ENCODE measurements around the gene CDK12. TPM values are rescaled to one million over a fixed set of nuclear protein-coding genes. Genes with fewer than 3 reads are reported as not detected.
"Not testable (repeated sequence)": the region's sequence is repeated elsewhere in the genome, so short reads cannot be mapped to it uniquely, and the experiment has no call there.

Gene CDK12
- total RNA-seq, 1 donor from 2014 or later: 25.2 TPM

DNA sequence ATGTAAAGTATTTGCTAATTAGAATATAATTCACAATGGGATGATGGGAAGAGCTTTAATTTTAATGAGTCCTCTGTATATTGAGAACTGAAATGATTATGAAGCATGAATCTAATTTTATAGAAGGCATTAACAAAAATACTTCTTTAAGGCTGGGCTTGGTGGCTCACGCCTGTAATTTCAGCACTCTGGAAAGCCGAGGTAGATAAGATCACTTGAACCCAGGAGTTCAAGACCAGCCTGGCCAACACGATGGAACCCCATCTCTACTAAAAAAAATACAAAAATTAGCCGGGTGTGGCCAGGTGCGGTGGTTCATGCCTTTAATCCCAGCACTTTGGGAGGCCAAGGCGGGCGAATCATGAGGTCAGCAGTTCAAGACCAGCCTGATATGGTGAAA is 12.0 kb downstream of the CDK12 start:
- DNase-seq (ENCODE audit: low spot score in 2 of 2): no peak
- Histone ChIP-seq H3K27me3 (no peaks in the 10 kb centered on the region), H3K4me1 (no peaks in the 10 kb centered on the region), H3K9me3 (no peaks in the 10 kb centered on the region), H3K4me3 (no peak overlapping the region), H3K27ac (no peak overlapping the region), H3K36me3 (peaks cover 33 to 44% of the 10 kb centered on the region in 2 donors)
- intact Hi-C loops (cut with DNase I): no loop called here
- TF ChIP-seq, protein P1, sequence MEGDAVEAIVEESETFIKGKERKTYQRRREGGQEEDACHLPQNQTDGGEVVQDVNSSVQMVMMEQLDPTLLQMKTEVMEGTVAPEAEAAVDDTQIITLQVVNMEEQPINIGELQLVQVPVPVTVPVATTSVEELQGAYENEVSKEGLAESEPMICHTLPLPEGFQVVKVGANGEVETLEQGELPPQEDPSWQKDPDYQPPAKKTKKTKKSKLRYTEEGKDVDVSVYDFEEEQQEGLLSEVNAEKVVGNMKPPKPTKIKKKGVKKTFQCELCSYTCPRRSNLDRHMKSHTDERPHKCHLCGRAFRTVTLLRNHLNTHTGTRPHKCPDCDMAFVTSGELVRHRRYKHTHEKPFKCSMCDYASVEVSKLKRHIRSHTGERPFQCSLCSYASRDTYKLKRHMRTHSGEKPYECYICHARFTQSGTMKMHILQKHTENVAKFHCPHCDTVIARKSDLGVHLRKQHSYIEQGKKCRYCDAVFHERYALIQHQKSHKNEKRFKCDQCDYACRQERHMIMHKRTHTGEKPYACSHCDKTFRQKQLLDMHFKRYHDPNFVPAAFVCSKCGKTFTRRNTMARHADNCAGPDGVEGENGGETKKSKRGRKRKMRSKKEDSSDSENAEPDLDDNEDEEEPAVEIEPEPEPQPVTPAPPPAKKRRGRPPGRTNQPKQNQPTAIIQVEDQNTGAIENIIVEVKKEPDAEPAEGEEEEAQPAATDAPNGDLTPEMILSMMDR (IDR thresholded peaks at IDR 0.05): no peak

DNA sequence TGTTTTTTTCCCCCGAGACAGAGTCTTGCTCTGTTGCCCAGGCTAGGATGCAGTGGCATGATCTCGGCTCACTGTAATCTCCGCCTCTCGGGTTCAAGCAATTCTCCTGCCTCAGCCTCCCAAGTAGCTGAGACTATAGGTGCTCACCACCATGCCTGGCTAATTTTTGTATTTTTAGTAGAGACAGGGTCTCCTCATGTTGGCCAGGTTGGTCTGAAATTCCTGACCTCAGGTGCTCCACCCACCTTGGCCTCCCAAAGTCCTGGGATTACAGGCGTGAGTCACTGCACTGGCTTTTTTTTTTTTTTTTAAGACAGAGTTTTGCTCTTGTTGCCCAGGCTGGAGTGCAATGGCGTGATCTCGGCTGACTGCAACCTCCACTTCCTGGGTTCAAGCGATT is 18.3 kb downstream of the CDK12 start:
- H3K27ac ChIP-seq; intact Hi-C loops (cut with DNase I); H3K27me3 ChIP-seq; H3K9me3 ChIP-seq; H3K4me3 ChIP-seq; H3K4me1 ChIP-seq: not testable (repeated sequence)
- DNase-seq (ENCODE audit: low spot score in 2 of 2): peak in 1 of 2 donors; percentile 25
- peaks cover 20 to 25% of the 10 kb centered on the region in 2 donors for H3K36me3 ChIP-seq

DNA sequence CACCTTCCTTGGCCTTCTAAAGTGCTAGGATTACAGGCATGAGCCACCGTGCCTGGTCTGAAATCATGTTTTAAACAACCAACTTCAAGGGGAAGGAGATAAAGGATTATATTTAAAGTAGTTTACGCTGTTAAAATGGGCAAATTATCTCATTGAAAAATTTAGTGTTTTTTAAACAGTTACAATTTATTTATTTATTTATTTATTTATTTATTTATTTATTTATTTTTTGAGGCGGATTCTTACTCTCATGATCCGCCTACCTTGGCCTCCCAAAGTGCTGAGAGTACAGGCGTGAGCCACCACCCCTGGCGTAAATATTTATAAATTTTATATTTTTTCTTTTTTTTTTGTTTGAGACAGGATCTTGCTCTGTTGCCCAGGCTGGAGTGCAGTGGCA is 22.2 kb downstream of the CDK12 start:
- no peak for DNase-seq (ENCODE audit: low spot score in 2 of 2)
- TF ChIP-seq, protein P1 (IDR thresholded peaks at IDR 0.05): no peak
- peaks cover 0 to 2% of the 10 kb centered on the region in 2 donors for H3K4me1 ChIP-seq
- no peaks in the 10 kb centered on the region for H3K27me3 ChIP-seq
- no peaks in the 10 kb centered on the region for H3K9me3 ChIP-seq
- H3K4me3 ChIP-seq: no peak overlapping the region
- no peak overlapping the region for H3K27ac ChIP-seq
- peaks cover 13% of the 10 kb centered on the region in 2 donors for H3K36me3 ChIP-seq
- intact Hi-C loops (cut with DNase I): no loop called here

DNA sequence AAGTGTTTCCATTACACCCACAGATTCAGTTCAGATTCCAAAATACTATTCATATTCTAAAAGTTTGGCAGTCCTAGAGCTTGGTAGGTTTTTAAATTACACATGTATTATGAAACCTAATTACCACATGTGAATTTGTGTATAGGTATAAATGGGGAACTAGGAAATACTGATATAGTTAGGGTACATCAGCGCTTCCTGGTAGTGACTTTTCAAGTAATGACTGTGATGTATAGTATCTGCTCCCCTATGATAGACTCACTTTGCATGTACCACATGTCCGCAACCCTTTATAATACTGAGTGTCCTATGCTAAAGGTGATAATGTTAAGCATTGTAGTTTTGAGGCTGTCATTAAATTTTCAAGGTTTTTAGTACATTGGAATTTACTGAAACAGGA is 22.9 kb downstream of the CDK12 start:
- no peaks in the 10 kb centered on the region for H3K27me3 ChIP-seq
- peaks cover 0 to 2% of the 10 kb centered on the region in 2 donors for H3K4me1 ChIP-seq
- H3K27ac ChIP-seq: no peak overlapping the region
- TF ChIP-seq, protein P1 (IDR thresholded peaks at IDR 0.05): no peak
- DNase-seq (ENCODE audit: low spot score in 2 of 2): no peak
- no peak overlapping the region for H3K4me3 ChIP-seq
- no peaks in the 10 kb centered on the region for H3K9me3 ChIP-seq
- H3K36me3 ChIP-seq: peaks cover 13% of the 10 kb centered on the region in 2 donors
- intact Hi-C loops (cut with DNase I): no loop called here

DNA sequence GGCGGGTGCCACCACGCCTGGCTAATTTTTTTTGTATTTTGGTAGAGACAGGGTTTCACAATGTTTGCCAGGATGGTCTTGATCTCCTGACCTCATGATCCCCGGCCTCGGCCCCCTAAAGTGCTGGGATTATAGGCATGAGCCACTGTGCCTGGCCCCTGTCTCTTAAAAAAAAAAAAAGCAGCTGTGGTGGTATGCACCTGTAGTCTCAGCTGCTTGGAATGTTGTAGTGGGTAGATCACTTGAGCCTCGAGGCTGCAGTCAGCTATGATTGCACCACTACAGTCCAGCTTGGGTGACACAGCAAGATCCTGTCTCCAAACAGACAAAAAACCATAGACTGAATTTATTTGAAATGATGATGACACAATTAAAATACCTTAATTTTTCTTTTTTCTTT is 24.3 kb downstream of the CDK12 start:
- Histone ChIP-seq H3K27ac (no peak overlapping the region), H3K27me3 (no peaks in the 10 kb centered on the region), H3K36me3 (peaks cover 12 to 13% of the 10 kb centered on the region in 2 donors), H3K4me3 (no peak overlapping the region), H3K9me3 (no peaks in the 10 kb centered on the region), H3K4me1 (peaks cover 0 to 2% of the 10 kb centered on the region in 2 donors)
- DNase-seq (ENCODE audit: low spot score in 2 of 2): no peak
- intact Hi-C loops (cut with DNase I): no loop called here
- TF ChIP-seq, protein P1 (IDR thresholded peaks at IDR 0.05): no peak

DNA sequence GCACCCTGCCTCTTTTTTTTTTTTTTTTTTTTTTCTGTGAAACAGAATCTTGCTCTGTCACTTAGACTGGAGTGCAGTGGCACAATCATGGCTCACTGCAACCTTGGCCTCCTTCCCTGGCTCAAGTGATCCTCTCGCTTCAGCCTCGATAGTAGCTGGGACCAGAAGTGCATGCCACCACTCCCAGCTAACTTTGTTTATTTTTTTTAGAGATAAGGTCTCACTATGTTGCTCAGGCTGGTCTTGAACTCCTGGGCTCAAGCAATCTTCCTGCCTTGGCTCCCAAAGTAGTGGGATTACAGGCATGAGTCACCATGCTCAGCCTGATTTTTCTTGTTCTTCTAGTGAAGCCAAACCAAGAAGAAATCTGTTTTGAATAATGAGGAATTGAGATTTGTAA is 25.0 kb downstream of the CDK12 start:
- Histone ChIP-seq H3K36me3 (peaks cover 14 to 19% of the 10 kb centered on the region in 2 donors), H3K27ac (no peak overlapping the region), H3K4me1 (peaks cover 0 to 2% of the 10 kb centered on the region in 2 donors), H3K4me3 (no peak overlapping the region), H3K9me3 (no peaks in the 10 kb centered on the region), H3K27me3 (no peaks in the 10 kb centered on the region)
- no peak for DNase-seq (ENCODE audit: low spot score in 2 of 2)
- TF ChIP-seq, protein P1 (IDR thresholded peaks at IDR 0.05): no peak
- intact Hi-C loops (cut with DNase I): no loop called here

DNA sequence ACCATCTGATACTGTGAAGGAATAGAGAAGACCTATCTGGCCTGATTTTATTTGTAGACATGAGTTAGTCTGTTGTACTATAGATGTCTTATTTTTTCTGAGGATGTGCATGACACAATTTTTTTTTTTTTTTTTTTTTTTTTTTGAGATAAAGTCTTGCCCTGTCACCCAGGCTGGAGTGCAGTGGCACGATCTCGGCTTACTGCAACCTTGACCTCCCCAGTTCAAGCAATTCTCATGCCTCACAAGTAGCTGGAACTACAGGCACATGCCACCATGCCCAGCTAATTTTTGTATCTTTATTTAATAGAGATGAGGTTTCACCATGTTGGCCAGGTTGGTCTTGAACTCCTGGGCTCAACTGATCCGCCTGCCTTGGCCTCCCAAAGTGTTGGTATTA is 26.2 kb downstream of the CDK12 start:
- H3K27me3 ChIP-seq; DNase-seq (ENCODE audit: low spot score in 2 of 2); H3K4me1 ChIP-seq; H3K4me3 ChIP-seq; intact Hi-C loops (cut with DNase I); H3K27ac ChIP-seq; H3K9me3 ChIP-seq: not testable (repeated sequence)
- H3K36me3 ChIP-seq: peaks cover 24 to 32% of the 10 kb centered on the region in 2 donors
